Measurements from ENCODE around the gene AFF3.

Gene AFF3

DNA sequence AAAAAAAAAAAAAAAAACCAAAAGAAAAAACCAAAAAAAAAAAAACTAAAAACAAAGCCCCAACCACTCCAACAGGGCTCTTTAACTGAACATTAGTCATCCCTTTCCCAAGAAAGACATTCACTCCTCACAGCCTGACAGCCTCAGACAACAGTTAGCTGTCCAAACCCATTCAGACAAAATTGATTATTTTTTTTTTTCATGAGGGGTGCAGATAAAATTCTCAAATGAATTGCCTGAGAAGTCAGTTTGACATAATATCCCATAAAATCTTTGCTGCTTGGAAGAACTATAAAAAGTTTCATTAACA is 446.5 kb downstream of the AFF3 start:
- no peak overlapping the region for H3K27ac ChIP-seq (ENCODE audit: insufficient read depth, low read length, poor library complexity, severe bottlenecking)
- no peaks in the 10 kb centered on the region for H3K27me3 ChIP-seq (replicated peaks; ENCODE audit: control insufficient read depth, insufficient read depth, low read length, poor library complexity, severe bottlenecking)
- H3K4me3 ChIP-seq (ENCODE audit: insufficient read depth, low read depth, low read length, poor library complexity, severe bottlenecking): no peak overlapping the region
- H3K4me1 ChIP-seq (ENCODE audit: control insufficient read depth, insufficient read depth, low read length, poor library complexity, severe bottlenecking): no peaks in the 10 kb centered on the region
- DNase-seq: no peak
- H3K9me3 ChIP-seq (ENCODE audit: control insufficient read depth, low read length): no peaks in the 10 kb centered on the region
- H3K36me3 ChIP-seq (ENCODE audit: control insufficient read depth, insufficient read depth, low read length): no peaks in the 10 kb centered on the region

- no peaks in the 10 kb centered on the region for H3K27me3 ChIP-seq (replicated peaks; ENCODE audit: control insufficient read depth, insufficient read depth, low read length, poor library complexity, severe bottlenecking)
- H3K4me1 ChIP-seq (ENCODE audit: control insufficient read depth, insufficient read depth, low read length, poor library complexity, severe bottlenecking): no peaks in the 10 kb centered on the region
- H3K36me3 ChIP-seq (ENCODE audit: control insufficient read depth, insufficient read depth, low read length): no peaks in the 10 kb centered on the region
- DNase-seq: no peak
- no peak overlapping the region for H3K4me3 ChIP-seq (ENCODE audit: insufficient read depth, low read depth, low read length, poor library complexity, severe bottlenecking)
- H3K27ac ChIP-seq (ENCODE audit: insufficient read depth, low read length, poor library complexity, severe bottlenecking): no peak overlapping the region
- no peaks in the 10 kb centered on the region for H3K9me3 ChIP-seq (ENCODE audit: control insufficient read depth, low read length)
Observed at GRCh38 chr2:99695130-99695943, 447.1 kb downstream of the AFF3 start.

GRCh38 chr2:99694331-99694730 is 448.1 kb downstream of the AFF3 start:
- Histone ChIP-seq H3K9me3 (ENCODE audit: control insufficient read depth, low read length) (no peaks in the 10 kb centered on the region), H3K4me3 (ENCODE audit: insufficient read depth, low read depth, low read length, poor library complexity, severe bottlenecking) (no peak overlapping the region), H3K36me3 (ENCODE audit: control insufficient read depth, insufficient read depth, low read length) (no peaks in the 10 kb centered on the region), H3K4me1 (ENCODE audit: control insufficient read depth, insufficient read depth, low read length, poor library complexity, severe bottlenecking) (no peaks in the 10 kb centered on the region), H3K27ac (ENCODE audit: insufficient read depth, low read length, poor library complexity, severe bottlenecking) (no peak overlapping the region), H3K27me3 (replicated peaks; ENCODE audit: control insufficient read depth, insufficient read depth, low read length, poor library complexity, severe bottlenecking) (no peaks in the 10 kb centered on the region)
- no peak for DNase-seq

GRCh38 chr2:99692785-99693184 is 449.6 kb downstream of the AFF3 start:
- no peaks in the 10 kb centered on the region for H3K27me3 ChIP-seq (replicated peaks; ENCODE audit: control insufficient read depth, insufficient read depth, low read length, poor library complexity, severe bottlenecking)
- no peaks in the 10 kb centered on the region for H3K36me3 ChIP-seq (ENCODE audit: control insufficient read depth, insufficient read depth, low read length)
- no peaks in the 10 kb centered on the region for H3K9me3 ChIP-seq (ENCODE audit: control insufficient read depth, low read length)
- H3K4me3 ChIP-seq (ENCODE audit: insufficient read depth, low read depth, low read length, poor library complexity, severe bottlenecking): no peak overlapping the region
- H3K4me1 ChIP-seq (ENCODE audit: control insufficient read depth, insufficient read depth, low read length, poor library complexity, severe bottlenecking): no peaks in the 10 kb centered on the region
- no peak for DNase-seq
- no peak overlapping the region for H3K27ac ChIP-seq (ENCODE audit: insufficient read depth, low read length, poor library complexity, severe bottlenecking)

- H3K36me3 ChIP-seq (ENCODE audit: control insufficient read depth, insufficient read depth, low read length): no peaks in the 10 kb centered on the region
- no peak for DNase-seq
- H3K4me3 ChIP-seq (ENCODE audit: insufficient read depth, low read depth, low read length, poor library complexity, severe bottlenecking): no peak overlapping the region
- H3K27me3 ChIP-seq (replicated peaks; ENCODE audit: control insufficient read depth, insufficient read depth, low read length, poor library complexity, severe bottlenecking): no peaks in the 10 kb centered on the region
- H3K27ac ChIP-seq (ENCODE audit: insufficient read depth, low read length, poor library complexity, severe bottlenecking): no peak overlapping the region
- H3K4me1 ChIP-seq (ENCODE audit: control insufficient read depth, insufficient read depth, low read length, poor library complexity, severe bottlenecking): no peaks in the 10 kb centered on the region
- no peaks in the 10 kb centered on the region for H3K9me3 ChIP-seq (ENCODE audit: control insufficient read depth, low read length)
Observed at GRCh38 chr2:99691926-99692325, 450.5 kb downstream of the AFF3 start.

DNA sequence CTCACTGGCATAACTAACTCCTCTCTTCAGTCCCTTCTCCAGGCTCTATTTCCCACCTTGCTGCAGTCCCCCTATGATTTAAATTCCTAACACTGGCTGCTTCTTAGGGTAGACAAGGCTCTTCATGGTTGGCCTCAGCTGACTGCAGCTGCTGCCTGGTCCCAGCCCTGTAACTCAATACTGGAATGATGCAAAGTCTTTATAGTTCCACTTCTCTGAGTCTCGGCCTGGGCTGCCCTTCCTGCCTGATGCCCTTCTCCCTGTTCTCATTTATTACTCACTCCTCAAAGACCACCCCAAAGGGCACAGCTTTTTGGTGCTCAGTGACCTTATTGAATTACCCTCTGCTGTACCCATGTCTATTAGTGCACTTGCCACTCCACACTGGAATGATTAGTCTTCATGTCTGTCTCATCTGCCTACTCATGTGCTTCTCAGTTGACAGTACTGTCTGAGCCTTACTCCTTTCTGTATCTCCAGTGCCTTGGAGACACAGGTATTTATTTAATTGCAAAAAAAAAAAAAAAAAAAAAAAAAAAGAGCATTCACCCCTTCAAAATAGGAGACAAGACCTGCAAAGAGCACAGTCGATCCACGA is 453.1 kb downstream of the AFF3 start:
- no peaks in the 10 kb centered on the region for H3K4me1 ChIP-seq (ENCODE audit: control insufficient read depth, insufficient read depth, low read length, poor library complexity, severe bottlenecking)
- H3K4me3 ChIP-seq (ENCODE audit: insufficient read depth, low read depth, low read length, poor library complexity, severe bottlenecking): no peak overlapping the region
- H3K27me3 ChIP-seq (replicated peaks; ENCODE audit: control insufficient read depth, insufficient read depth, low read length, poor library complexity, severe bottlenecking): no peaks in the 10 kb centered on the region
- no peak for DNase-seq
- H3K36me3 ChIP-seq (ENCODE audit: control insufficient read depth, insufficient read depth, low read length): no peaks in the 10 kb centered on the region
- H3K9me3 ChIP-seq (ENCODE audit: control insufficient read depth, low read length): no peaks in the 10 kb centered on the region
- H3K27ac ChIP-seq (ENCODE audit: insufficient read depth, low read length, poor library complexity, severe bottlenecking): no peak overlapping the region

- Histone ChIP-seq H3K27me3 (replicated peaks; ENCODE audit: control insufficient read depth, insufficient read depth, low read length, poor library complexity, severe bottlenecking) (no peaks in the 10 kb centered on the region), H3K4me1 (ENCODE audit: control insufficient read depth, insufficient read depth, low read length, poor library complexity, severe bottlenecking) (no peaks in the 10 kb centered on the region), H3K27ac (ENCODE audit: insufficient read depth, low read length, poor library complexity, severe bottlenecking) (no peak overlapping the region), H3K4me3 (ENCODE audit: insufficient read depth, low read depth, low read length, poor library complexity, severe bottlenecking) (no peak overlapping the region), H3K9me3 (ENCODE audit: control insufficient read depth, low read length) (no peaks in the 10 kb centered on the region), H3K36me3 (ENCODE audit: control insufficient read depth, insufficient read depth, low read length) (no peaks in the 10 kb centered on the region)
- no peak for DNase-seq
Observed at GRCh38 chr2:99688699-99689098, 453.7 kb downstream of the AFF3 start.

GRCh38 chr2:99682275-99683060 is 459.9 kb downstream of the AFF3 start:
- Histone ChIP-seq H3K36me3 (ENCODE audit: control insufficient read depth, insufficient read depth, low read length) (no peaks in the 10 kb centered on the region), H3K4me3 (ENCODE audit: insufficient read depth, low read depth, low read length, poor library complexity, severe bottlenecking) (no peak overlapping the region), H3K4me1 (ENCODE audit: control insufficient read depth, insufficient read depth, low read length, poor library complexity, severe bottlenecking) (no peaks in the 10 kb centered on the region), H3K9me3 (ENCODE audit: control insufficient read depth, low read length) (no peaks in the 10 kb centered on the region), H3K27me3 (replicated peaks; ENCODE audit: control insufficient read depth, insufficient read depth, low read length, poor library complexity, severe bottlenecking) (no peaks in the 10 kb centered on the region), H3K27ac (ENCODE audit: insufficient read depth, low read length, poor library complexity, severe bottlenecking) (no peak overlapping the region)
- no peak for DNase-seq

GRCh38 chr2:99680946-99681345 is 461.4 kb downstream of the AFF3 start:
- no peaks in the 10 kb centered on the region for H3K4me1 ChIP-seq (ENCODE audit: control insufficient read depth, insufficient read depth, low read length, poor library complexity, severe bottlenecking)
- H3K27me3 ChIP-seq (replicated peaks; ENCODE audit: control insufficient read depth, insufficient read depth, low read length, poor library complexity, severe bottlenecking): no peaks in the 10 kb centered on the region
- DNase-seq: no peak
- no peak overlapping the region for H3K27ac ChIP-seq (ENCODE audit: insufficient read depth, low read length, poor library complexity, severe bottlenecking)
- H3K36me3 ChIP-seq (ENCODE audit: control insufficient read depth, insufficient read depth, low read length): no peaks in the 10 kb centered on the region
- H3K4me3 ChIP-seq (ENCODE audit: insufficient read depth, low read depth, low read length, poor library complexity, severe bottlenecking): no peak overlapping the region
- H3K9me3 ChIP-seq (ENCODE audit: control insufficient read depth, low read length): no peaks in the 10 kb centered on the region

GRCh38 chr2:99679518-99679917 is 462.9 kb downstream of the AFF3 start:
- H3K4me1 ChIP-seq (ENCODE audit: control insufficient read depth, insufficient read depth, low read length, poor library complexity, severe bottlenecking): no peaks in the 10 kb centered on the region
- DNase-seq: no peak
- H3K9me3 ChIP-seq (ENCODE audit: control insufficient read depth, low read length): no peaks in the 10 kb centered on the region
- H3K27ac ChIP-seq (ENCODE audit: insufficient read depth, low read length, poor library complexity, severe bottlenecking): no peak overlapping the region
- no peak overlapping the region for H3K4me3 ChIP-seq (ENCODE audit: insufficient read depth, low read depth, low read length, poor library complexity, severe bottlenecking)
- no peaks in the 10 kb centered on the region for H3K36me3 ChIP-seq (ENCODE audit: control insufficient read depth, insufficient read depth, low read length)
- no peaks in the 10 kb centered on the region for H3K27me3 ChIP-seq (replicated peaks; ENCODE audit: control insufficient read depth, insufficient read depth, low read length, poor library complexity, severe bottlenecking)

Data from effector memory CD4-positive, alpha-beta T cell (primary cell).